Activated T-cell treated with anti-CD3 and anti-CD28 coated beads, Interleukin-2, amount 50 U/mL, for 24 hours (primary cell): Measurements from ENCODE around the gene PLPPR2.
A peak's percentile ranks its signal among the peaks of the same experiment; 100 is the strongest.
"Not testable (repeated sequence)": the region's sequence is repeated elsewhere in the genome, so short reads cannot be mapped to it uniquely, and the experiment has no call there.

Experiments used
- DNase-seq: peaks from one replicate; pipeline ENCODE4 v3.0.0-alpha.2; 2020
- H3K27ac Mint-ChIP-seq: 2 replicates; pipeline ENCODE4 v1.8.0; 2020; ENCODE audit warnings: mild to moderate bottlenecking, mixed read lengths
- H3K27me3 Mint-ChIP-seq: 2 replicates; pipeline ENCODE4 v1.8.0; 2020; ENCODE audit warnings: mixed read lengths
- H3K36me3 Mint-ChIP-seq: 2 replicates; pipeline ENCODE4 v1.8.0; 2020; ENCODE audit warnings: low read depth, mixed read lengths
- H3K4me1 Mint-ChIP-seq: 2 replicates; pipeline ENCODE4 v1.8.0; 2020; ENCODE audit warnings: low read depth, mixed read lengths
- H3K4me3 Mint-ChIP-seq: 2 replicates; pipeline ENCODE4 v1.8.0; 2020; ENCODE audit warnings: mild to moderate bottlenecking, moderate library complexity, mixed read lengths
- H3K9me3 Mint-ChIP-seq: 2 replicates; pipeline ENCODE4 v1.8.0; 2020; ENCODE audit warnings: mixed read lengths

Gene PLPPR2

DNA sequence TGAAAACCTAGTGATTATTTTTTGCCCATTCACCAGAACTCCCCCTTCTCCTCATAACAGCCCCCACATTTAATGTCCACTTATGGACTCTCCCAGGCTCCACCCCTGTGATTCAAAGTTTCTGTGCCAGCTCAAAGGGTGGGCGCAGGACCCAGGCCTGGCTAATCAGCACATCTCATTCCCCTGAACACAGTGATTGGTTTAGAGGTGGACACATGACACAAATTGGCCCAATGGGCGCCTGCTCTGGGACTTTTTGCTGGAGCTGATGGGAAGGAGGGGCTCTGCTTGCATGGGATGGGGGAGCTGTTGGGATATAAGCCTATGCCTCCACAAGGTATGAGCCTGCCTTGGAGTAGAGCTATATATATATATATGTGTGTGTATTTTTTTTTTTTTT lies 35.1 kb downstream of the PLPPR2 start:
- Mint-ChIP-seq H3K27me3 (no peaks in the 10 kb centered on the region), H3K36me3 (no peaks in the 10 kb centered on the region), H3K9me3 (peaks cover 2% of the 10 kb centered on the region), H3K27ac (no peak overlapping the region), H3K4me3 (no peak overlapping the region), H3K4me1 (peaks cover 7% of the 10 kb centered on the region)
- no peak for DNase-seq

DNA sequence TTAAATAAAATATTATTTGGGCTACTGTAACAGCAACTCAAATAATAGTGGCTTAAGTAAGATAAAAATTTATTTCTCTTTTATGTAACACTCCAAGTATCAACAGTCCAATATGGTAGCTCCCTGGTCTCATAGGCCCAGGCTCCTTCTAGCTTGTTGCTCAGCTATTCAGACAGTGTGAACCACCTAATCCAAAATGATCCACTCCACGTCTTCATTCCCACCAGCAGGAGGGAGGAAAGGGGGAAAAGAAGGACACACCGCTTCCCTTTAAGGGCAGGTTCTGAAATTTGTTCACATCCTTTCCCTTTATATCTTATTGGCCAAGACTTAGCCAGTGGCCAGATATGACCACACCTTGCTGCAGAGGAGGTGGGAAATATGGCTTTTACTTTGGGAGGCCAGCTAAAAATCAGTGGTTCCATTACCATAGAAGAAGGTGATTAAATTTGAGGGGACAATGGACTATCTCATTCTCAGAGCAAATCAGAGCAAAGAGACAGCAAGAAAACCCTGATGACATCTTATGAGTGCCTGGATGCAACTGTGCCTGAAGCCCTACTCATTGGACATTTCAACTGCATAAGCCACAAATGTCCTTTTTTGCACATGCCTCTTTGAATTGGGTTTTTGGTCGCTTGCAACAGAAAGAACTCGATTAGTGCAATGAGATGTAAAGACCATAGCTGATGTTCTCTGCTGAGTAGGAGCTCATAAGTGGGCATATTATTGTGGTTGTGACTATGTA lies 35.9 kb downstream of the PLPPR2 start:
- H3K36me3 Mint-ChIP-seq: no peaks in the 10 kb centered on the region
- H3K4me3 Mint-ChIP-seq: no peak overlapping the region
- DNase-seq: no peak
- H3K27ac Mint-ChIP-seq: no peak overlapping the region
- peaks cover 2% of the 10 kb centered on the region for H3K9me3 Mint-ChIP-seq
- H3K4me1 Mint-ChIP-seq: peaks cover 7% of the 10 kb centered on the region
- no peaks in the 10 kb centered on the region for H3K27me3 Mint-ChIP-seq

DNA sequence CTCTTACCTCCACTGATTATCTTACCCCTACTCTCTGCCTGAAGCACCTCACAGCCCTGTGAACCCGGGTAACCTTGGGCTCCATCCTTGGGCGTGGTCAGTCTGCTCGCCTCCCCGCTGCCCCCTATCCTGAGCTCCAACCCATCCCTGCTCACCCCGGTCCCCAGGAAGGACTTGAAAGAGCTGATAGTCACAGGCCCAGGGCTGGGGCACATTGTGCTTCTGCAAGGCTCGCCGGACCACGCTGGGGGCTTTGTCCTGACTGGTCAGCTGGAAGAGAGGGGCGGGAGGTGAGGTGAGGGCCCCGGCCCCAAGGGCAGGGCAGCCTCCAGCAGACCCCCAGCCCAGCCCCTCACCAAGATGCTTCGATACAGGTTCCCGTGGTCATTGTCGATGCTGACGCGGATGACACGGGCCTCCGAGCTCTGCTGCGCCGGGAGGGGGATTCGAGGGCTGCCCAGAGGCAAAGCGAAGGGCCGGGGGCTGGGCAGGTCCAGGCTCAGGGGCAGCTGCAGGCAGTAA lies 41.9 kb downstream of the PLPPR2 start:
- no peak overlapping the region for H3K27ac Mint-ChIP-seq
- no peaks in the 10 kb centered on the region for H3K9me3 Mint-ChIP-seq
- H3K4me3 Mint-ChIP-seq: no peak overlapping the region
- no peak for DNase-seq
- peaks cover 3% of the 10 kb centered on the region for H3K4me1 Mint-ChIP-seq
- no peaks in the 10 kb centered on the region for H3K36me3 Mint-ChIP-seq
- peaks cover 3% of the 10 kb centered on the region for H3K27me3 Mint-ChIP-seq

DNA sequence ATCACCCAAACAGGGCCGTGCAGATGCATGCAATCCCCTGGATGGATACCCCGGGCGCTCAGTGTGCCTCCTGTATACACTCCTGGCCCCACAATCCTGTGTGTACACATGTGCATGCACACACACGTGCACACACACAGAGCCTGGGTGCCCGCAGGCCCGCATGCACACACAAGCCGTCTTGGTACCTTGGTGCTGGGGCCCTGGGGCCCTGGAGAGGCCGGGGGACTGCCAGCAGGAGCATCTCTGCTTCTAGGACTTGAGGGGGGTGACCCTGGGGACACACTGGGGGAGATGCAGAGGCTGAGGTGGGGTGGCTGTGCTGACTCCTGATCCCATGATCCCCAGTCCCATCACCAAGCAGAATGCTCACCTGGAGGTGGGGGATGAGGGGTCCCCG lies 44.4 kb downstream of the PLPPR2 start:
- Mint-ChIP-seq H3K4me1 (no peaks in the 10 kb centered on the region), H3K9me3 (no peaks in the 10 kb centered on the region), H3K4me3 (no peak overlapping the region), H3K27me3 (peaks cover 3% of the 10 kb centered on the region), H3K36me3 (no peaks in the 10 kb centered on the region), H3K27ac (no peak overlapping the region)
- no peak for DNase-seq

DNA sequence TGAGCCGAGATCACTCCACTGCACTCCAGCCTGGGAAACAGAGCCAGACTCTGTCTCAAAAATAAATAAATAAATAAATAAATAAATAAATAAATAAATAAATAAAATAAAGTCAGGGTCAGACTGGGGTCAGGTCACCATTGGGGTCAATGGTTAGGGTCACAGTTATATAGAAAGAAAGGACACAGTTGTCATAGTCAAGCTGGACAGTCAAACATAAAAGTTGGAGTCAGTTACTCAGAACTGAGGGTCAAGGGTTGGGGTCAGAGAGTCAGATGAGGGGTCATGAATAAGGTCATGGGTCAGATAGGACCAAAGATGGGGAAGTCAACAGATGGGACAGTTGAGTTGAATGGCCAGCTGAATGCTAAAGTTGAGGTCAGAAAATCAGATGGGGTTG lies 45.6 kb downstream of the PLPPR2 start:
- H3K4me1 Mint-ChIP-seq: no peaks in the 10 kb centered on the region
- peaks cover 3% of the 10 kb centered on the region for H3K27me3 Mint-ChIP-seq
- H3K9me3 Mint-ChIP-seq: no peaks in the 10 kb centered on the region
- H3K36me3 Mint-ChIP-seq: no peaks in the 10 kb centered on the region
- H3K4me3 Mint-ChIP-seq: no peak overlapping the region
- no peak for DNase-seq
- H3K27ac Mint-ChIP-seq: no peak overlapping the region

DNA sequence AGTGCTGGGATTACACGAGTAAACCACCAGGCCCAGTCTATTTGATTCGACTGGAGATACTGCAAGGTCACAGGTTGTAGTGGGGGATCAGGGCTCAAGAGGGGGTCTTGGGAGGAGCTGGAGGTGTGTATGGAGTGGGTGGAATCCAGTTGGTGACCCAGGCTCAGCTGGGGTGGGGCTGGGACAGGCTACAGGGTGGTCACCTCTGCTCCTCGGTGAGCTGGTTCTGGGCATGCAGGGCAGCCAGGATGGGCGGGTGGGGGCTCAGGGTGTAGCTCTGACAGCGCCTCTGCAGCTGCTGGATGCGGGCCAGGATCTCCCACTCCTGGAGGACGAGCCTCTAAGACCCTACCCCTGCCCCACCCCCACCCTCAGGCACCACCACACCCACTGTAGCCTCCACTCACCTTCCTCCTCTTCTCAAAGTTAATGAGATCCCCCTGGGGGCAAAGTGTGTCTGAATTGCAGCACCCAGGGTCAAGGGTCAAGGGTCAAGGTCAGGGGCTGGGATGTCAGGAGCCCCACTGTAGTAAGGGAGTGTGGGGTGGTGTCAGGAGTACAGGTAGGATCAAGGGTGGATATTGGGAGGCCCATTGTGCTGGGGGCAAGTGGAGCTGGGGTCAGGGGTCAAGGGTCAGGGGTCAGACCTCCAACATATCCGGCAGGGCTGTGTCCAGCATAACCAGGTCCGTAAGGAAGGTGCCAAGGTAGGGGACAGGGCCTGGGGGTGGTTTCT lies 46.7 kb downstream of the PLPPR2 start:
- peaks cover 6% of the 10 kb centered on the region for H3K27me3 Mint-ChIP-seq
- no peaks in the 10 kb centered on the region for H3K4me1 Mint-ChIP-seq
- no peak for DNase-seq
- H3K36me3 Mint-ChIP-seq: no peaks in the 10 kb centered on the region
- H3K4me3 Mint-ChIP-seq: no peak overlapping the region
- no peaks in the 10 kb centered on the region for H3K9me3 Mint-ChIP-seq
- H3K27ac Mint-ChIP-seq: no peak overlapping the region

DNA sequence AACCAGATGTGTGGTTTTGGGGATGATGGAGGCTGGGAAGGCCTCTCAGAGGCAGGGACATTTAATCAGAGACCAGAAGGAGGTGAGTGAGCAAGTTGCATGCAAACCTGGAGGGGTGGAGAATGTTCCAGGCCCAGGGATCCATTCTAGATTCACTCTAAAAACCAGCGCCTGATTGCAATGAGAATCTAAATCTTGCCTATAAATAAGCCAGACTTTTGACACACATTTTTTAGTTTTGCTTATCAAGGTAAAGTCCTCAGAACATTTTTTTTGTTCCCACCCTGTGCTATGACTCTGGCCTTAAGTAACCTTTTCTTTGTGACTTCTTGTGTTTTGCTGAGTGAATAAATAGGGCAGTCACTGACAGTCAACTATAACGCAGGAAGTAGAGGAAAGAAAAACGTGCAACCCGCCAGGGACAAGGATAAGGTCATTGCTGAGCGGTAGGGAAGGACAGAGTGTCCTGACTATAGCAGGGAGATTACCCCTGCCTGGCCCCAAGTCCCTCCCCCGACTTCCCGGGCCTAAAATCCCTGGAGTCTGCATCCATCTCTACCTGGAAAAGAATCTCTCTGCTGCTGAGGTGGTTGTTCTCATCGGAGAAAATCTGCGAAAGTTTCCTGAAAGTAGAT lies 49.5 kb downstream of the PLPPR2 start:
- H3K4me1 Mint-ChIP-seq: no peaks in the 10 kb centered on the region
- no peak for DNase-seq
- H3K9me3 Mint-ChIP-seq: no peaks in the 10 kb centered on the region
- H3K27me3 Mint-ChIP-seq: peaks cover 23% of the 10 kb centered on the region
- H3K36me3 Mint-ChIP-seq: no peaks in the 10 kb centered on the region
- no peak overlapping the region for H3K27ac Mint-ChIP-seq
- H3K4me3 Mint-ChIP-seq: no peak overlapping the region

DNA sequence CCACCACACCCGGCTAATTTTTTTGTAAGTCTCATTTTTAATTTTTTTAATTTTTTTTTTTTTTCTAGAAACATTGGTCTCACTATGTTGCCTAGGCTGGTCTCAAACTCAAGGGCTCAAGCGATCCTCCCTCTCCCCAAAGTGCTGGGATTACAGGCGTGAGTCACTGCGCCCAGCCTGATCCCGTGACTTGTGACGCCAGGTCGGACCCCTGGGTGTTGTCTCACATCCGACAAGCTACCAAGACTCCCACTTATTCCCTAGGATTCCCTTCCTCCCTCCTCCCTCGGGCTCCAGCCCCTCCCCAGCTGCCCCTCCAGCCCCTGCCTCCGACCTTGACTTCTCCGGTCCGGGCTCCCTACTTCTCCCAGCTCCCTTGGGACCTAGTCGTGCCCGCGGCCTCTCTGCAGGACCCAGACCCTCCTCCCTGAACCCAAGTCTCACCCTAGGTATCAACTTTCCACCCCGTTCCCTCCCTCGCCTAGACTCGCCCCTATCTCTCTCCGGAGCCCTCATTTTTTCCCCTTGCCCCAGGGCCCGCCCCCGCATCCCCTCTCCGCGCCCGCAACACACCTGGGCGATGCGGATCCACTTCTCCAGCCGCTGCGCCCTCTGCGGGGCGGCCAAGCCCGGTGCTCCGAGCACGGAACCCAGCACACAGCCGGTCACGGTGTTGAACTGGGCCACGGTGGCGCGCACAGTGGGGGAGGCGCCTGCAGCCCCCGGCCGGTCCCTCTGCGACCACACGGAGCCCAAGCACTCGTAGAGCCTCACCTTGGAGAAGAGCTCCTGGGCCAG lies 50.8 kb downstream of the PLPPR2 start:
- H3K4me3 Mint-ChIP-seq: no peak overlapping the region
- no peaks in the 10 kb centered on the region for H3K36me3 Mint-ChIP-seq
- DNase-seq: peak; percentile 57
- no peaks in the 10 kb centered on the region for H3K9me3 Mint-ChIP-seq
- no peaks in the 10 kb centered on the region for H3K4me1 Mint-ChIP-seq
- peaks cover 24% of the 10 kb centered on the region for H3K27me3 Mint-ChIP-seq
- H3K27ac Mint-ChIP-seq: no peak overlapping the region

DNA sequence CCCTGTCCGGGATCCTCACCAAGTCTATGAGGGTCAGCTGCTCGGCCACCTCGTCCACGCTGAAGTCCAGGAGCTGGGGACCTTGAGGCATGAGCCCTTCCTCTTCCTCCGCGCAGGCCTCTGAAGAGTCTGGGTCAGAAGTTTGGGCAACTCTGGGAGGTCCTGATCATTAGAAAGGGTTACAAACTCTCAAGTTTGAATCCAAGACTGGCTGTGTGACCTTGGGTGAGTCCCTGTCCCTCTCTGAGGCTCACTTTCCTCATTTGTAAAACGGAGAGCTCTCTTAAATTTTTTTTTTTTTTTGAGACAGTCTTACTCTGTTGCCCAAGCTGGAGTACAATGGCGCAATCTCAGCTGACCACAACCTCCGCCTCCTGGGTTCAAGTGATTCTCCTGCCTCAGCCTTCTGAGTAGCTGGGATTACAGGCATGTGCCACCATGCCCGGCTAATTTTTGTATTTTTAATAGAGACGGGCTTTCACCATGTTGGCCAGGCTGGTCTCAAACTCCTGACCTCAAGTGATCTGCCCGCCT lies 51.5 kb downstream of the PLPPR2 start:
- peaks cover 26% of the 10 kb centered on the region for H3K27me3 Mint-ChIP-seq
- not testable (repeated sequence) for DNase-seq, H3K4me3 Mint-ChIP-seq, H3K9me3 Mint-ChIP-seq, H3K36me3 Mint-ChIP-seq, H3K4me1 Mint-ChIP-seq, H3K27ac Mint-ChIP-seq

DNA sequence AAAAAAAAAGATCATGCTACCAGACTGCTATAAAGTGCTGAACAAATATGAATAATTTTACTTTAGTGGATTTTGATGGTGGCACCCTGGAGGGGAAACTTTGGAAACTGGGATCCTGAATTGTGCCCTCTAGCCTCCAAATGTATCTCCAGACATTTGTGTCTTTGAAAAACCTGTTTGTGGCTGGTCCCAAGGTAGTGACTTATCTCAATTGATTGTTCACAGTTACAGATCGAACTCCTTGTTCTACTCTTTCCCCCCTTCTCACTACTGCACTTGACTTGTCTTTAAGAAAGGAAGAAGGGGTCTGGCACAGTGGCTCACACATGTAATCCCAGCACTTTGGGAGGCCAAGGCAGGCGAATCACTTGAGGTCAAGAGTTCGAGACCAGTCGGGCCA lies 53.4 kb downstream of the PLPPR2 start:
- no peak overlapping the region for H3K4me3 Mint-ChIP-seq
- H3K4me1 Mint-ChIP-seq: no peaks in the 10 kb centered on the region
- DNase-seq: no peak
- no peaks in the 10 kb centered on the region for H3K36me3 Mint-ChIP-seq
- H3K27ac Mint-ChIP-seq: no peak overlapping the region
- H3K9me3 Mint-ChIP-seq: no peaks in the 10 kb centered on the region
- peaks cover 29% of the 10 kb centered on the region for H3K27me3 Mint-ChIP-seq

DNA sequence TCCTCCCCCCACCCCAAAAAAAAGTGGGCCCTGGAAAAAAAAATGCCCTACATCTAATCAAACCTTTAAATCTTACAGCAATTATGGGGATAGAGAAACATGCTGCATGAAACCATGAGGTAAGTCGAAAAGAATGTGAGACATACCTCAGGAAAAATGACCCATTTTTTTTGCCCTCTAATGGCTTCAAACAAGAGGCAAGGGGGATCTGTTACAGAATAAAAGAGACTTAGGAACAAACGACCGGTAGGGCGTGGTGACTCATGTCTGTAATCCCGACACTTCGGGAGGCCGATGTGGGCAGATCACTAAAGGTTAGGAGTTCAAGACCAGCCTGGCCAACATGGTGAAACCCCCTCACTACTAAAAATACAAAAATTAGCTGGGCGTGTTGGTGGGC lies 55.5 kb downstream of the PLPPR2 start:
- Mint-ChIP-seq H3K4me1 (no peaks in the 10 kb centered on the region), H3K9me3 (no peaks in the 10 kb centered on the region), H3K27ac (no peak overlapping the region), H3K4me3 (no peak overlapping the region), H3K36me3 (no peaks in the 10 kb centered on the region), H3K27me3 (peaks cover 29% of the 10 kb centered on the region)
- no peak for DNase-seq

DNA sequence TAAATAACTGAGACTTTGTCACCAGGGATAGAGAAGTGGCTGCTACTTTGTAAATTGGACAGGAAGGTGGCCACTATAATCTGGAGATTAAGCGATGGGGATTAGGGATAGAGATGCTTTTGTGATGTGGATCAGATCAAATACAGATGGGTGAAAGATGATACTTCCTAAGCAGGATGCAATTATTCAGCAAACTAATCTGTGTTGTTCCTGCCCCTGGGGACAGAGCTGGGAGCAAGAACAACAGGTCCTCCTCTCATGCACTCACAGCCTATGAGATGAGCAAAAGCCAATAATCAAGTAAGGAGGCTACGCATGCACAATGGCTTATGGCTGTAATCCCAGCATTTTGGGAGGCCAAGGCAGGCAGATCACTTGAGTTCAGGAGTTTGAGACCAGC lies 59.3 kb downstream of the PLPPR2 start:
- Mint-ChIP-seq H3K27me3 (peaks cover 38% of the 10 kb centered on the region), H3K4me3 (no peak overlapping the region), H3K9me3 (no peaks in the 10 kb centered on the region), H3K36me3 (no peaks in the 10 kb centered on the region), H3K4me1 (peaks cover 6% of the 10 kb centered on the region), H3K27ac (no peak overlapping the region)
- no peak for DNase-seq
